ENCODE results near the gene DIAPH2.

The DIAPH2 gene

DNA sequence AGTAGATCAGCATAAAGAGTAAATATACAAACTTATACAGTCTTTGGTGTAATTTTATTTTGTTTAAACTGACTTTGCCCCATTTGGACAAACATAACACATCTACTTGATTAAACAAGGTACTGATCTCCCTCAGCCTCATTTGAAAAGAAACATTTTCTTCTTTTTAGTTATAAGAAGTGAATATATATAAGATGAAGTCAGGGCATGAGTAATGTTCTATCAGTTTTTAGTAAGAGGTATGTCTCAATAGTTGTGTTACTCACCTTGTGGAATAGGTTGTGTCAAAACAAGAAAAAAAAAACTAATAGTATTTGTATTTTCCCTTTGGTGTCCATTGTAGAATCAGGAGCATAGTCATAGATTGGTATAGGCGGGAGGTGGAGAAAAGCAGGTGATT is 526.4 kb downstream of the DIAPH2 start:
- no peak for DNase-seq

DNA sequence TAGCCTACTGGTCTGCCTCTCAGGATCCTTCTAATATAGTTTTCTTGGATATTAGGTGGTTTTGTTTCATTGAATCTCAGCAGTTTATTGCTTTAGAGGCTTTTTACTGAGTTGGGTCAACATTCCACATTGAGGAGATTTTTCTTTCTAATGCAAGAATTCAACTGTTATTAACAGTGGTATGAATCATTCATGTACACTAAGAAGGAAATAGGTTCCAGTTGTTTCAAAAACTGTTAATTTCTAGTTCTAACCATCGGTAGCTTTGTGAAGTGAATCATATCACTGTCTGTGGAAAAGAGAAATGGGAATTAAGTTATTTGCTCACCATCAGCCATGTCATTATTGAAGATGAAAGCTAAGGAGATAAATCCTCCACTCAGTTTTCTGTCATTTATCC is 530.5 kb downstream of the DIAPH2 start:
- DNase-seq, result no peak

DNA sequence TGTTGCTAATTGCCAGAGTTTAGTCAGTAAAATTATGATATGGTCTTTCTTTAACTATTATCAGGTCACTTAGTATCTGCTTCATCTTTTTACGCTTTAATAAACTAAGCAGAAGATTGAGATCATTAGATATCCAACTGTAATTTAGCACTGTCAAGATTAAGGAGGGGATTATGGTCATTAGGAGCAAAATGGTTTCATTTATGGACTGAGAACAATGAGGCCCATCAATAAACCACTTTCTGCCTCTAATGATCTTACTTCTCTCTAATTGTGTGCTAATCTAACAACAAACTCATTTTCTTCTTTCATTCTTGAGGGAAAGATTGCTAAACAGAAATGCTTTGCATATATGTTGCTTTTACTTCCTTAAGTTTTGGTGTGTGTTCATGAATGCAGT is 539.5 kb downstream of the DIAPH2 start:
- DNase-seq, result no peak

DNA sequence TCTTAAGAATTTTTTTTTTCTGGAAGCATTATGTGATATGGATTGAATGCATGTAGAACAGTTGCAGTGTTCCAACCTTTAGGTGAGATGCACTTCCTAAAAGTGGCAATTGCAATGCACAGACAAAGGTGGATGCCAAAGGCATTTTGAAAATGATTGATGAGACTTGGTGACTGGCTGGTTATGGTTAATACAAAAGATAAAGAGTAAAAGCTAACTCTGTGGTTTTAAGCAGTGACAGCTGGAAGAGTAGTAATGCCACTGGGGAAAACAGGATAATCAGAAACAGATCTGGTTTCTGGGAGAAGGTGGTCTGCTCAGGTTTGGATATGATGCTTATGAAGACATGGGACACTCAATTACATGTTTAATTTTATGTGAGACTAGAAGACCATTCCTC is 544.7 kb downstream of the DIAPH2 start:
- DNase-seq, result no peak

DNA sequence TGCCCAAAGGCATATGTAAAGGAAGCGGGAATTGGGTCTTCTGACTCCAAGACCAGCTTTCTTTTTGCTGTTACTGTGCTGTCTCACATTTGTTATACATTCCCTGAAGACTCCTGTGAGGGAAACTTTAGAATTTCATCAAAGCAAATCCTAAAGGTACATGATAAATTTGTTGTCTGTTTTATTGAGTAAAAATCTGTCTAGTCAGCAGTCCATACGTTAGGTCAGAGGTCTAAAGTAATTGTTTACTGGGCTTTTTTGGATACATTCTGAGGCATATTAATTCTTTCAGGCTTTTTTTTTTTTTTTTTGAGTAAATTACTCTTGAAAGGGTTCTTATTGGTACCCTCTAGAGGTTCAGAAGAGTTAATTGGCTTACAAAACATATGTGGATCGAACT is 546.3 kb downstream of the DIAPH2 start:
- DNase-seq, result no peak

DNA sequence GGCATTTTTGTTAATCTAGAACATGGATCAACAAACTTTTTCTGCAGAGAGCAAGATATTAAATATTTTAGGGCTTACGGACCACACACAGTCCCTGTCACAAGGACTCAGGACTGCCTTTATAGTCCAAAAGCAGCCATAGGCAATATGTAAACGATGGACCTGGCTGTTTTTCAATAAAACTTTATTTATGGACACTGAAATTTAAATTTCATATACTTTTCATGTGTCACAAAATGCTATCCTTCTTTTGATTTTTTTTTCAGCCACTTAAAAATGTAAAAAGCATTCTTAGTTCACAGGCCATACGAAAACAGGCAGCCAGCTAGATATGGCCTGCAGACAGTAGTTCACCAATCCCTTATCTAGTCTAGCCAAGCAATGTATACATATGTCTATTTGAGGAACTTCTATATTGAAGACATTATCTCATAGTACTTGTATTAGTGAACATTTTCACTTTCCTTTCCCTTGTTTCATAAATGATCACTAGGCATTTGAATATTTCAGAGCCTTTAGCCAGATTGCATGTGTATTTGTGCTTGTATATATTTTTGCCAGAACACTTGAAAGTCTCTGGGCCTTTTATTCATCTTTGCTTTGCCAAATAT is 549.9 kb downstream of the DIAPH2 start:
- DNase-seq, result no peak

DNA sequence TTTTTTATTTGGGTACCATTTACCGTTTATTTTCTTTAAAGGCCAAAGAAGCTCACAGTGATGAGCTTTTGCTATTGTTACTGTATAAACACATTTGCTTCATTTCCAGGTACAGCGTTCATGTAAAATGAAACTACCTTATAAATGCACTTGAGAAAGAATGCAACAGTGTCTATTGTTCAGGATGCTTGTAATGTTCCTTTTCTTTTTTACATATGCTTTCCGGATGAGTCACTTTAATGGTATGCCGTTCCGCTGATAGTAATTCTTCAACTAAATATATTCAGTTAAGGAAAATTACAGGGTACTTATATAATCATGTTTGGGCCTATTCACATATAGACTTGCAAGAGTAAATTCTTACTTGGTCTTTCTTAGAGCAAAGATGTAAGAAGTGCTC is 554.0 kb downstream of the DIAPH2 start:
- no peak for DNase-seq

DNA sequence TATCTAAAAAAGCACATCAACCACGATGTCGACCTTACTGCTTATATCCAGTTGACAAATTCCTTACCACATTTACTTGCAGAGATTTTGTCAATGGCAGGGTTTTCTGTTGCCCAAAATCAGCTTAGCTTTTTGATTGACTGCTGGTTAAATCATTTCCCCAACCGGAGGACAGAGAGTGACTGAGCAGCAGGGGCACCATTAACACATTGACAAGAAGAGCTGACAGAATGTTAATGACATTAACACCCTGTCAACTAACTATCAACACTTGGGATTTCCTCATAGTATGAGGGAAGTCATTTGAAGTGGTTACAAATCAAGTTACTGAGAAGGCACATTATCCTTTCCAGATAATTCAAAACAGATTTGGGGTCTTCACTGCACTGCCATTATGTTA is 567.5 kb downstream of the DIAPH2 start:
- no peak for DNase-seq

GRCh38 chrX:97260679-97261078 is 576.0 kb downstream of the DIAPH2 start:
- DNase-seq, result no peak

DNA sequence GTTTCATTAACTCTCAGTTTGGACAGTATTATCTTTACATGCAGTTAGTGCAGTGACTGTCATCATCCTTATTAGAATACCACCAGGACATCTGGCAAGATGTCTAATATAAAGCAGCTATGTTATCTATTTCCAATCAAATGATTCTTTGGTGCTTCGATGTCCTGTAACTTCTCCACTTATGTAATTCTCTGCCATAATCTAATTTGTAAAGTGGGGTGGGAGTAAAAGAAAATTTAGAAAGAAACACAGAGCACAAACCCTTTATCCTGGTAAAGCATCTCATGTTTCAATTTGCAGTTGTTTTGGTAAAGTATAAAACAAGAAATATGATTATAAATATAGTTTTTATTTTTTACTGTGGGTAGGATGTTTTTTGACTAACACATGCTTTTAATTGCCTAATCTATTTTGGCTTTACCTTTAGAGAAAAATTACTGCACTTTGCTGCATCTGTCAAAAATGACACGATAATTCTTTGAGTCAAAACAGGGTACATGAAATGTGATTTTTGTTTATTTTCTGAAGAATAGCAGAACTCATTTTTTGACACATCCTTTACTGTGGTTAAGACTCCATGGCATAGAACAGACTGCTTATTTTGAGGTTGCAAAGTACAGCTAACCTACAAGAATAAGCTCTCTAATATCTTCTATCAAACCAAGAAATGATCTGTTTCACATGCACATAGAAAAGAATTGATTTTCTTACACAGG is 581.9 kb downstream of the DIAPH2 start:
- no peak for DNase-seq

DNA sequence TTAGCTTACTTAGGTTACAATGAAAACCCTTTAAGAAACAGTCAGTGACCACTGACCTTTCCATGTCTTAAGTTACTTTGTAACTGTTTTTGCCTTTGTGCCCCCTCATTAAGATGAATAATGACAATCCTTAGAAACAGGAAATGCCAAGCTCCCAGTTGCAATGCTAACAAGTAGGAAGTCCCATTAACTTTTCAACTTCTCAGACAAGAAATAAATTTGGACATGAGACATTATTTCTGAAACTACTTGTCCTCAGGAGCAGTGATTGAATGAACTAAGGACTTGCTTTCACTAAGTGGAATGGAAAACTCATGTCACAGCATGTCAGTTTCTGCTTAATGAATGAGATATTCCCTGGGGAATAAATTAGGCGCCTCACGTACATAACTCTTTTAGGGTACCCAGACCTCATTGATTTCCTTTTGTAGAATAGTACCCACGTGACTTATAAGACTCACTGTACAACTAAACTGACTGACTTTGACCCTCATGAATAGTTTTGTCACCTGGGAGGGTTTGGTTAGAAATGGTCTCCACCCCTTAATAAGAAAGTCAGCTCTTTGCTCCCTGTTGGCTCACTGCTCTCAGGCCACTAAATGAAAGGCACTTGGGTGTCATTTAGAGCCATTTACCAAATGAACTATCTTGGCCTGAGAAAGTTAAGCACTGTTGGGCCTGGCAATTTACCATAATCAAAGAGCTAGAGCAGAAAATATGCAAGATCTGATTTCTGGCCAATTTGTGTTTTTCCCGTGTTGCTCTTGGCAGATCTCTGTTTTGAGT is 582.9 kb downstream of the DIAPH2 start:
- no peak for DNase-seq

DNA sequence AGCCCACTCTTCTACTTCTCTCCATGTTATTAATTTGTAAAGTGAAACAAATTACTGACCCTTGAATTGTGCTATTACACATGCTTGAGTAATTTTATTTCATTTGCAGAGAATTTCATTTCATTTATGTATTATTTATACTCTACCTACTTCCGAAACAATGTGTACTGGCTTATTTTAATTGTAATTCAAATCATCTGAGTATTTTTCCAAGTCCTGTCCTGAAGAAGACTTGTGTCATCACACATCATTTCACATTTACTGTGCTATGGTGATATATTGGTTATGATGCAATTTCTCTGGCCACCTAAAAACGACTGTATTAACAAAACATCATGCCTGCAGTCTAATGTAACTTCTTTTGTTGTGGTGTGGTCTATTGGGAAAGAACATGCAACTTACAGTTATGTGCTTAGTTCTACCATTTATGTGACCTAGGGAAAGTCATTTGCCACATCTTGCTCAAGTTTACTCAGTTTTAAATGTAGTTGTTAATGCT is 583.6 kb downstream of the DIAPH2 start:
- DNase-seq, result no peak

GRCh38 chrX:97284531-97284930 is 599.9 kb downstream of the DIAPH2 start:
- no peak for DNase-seq

GRCh38 chrX:97290199-97290598 is 605.6 kb downstream of the DIAPH2 start:
- DNase-seq, result no peak

DNA sequence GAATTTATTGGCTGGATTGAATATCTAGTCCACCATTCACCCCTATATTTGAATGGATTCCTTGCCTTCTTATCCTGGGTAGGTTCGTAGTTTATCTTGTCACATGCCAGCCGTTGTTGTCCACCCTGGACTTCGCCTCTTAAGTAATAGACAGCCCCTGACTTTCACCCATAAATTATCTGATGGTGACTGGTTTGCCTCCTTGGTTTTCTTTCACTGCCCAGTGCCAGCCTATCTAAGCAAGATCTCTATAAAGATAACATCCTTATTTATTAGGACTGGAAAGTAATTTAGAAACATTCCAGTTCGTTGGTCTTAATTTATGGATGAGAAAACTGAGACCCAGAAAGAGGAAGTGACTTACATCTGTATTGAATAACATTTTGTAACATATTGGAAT is 609.4 kb downstream of the DIAPH2 start:
- no peak for DNase-seq

DNA sequence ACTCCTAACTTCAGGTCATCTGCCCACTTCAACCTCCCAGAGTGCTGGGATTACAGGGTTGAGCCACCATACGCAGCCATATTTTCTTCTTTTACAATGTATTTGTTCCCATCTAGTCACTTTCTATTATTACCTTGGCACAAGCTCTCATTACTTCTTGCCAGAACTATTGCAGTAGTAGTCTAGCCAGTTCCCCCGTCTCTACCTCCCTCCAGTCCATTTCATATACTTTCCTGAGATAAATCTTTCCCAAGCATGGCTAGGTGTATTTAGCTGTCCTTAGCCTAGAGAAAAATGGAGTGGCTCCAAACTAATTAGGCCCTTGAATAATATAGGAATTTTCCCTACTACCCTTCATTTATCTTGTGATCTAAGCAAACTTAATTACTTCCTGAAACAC is 611.3 kb downstream of the DIAPH2 start:
- no peak for DNase-seq

- no peak for DNase-seq
These were observed 622.3 kb downstream of the DIAPH2 start for GRCh38 chrX:97306771-97307470.

DNA sequence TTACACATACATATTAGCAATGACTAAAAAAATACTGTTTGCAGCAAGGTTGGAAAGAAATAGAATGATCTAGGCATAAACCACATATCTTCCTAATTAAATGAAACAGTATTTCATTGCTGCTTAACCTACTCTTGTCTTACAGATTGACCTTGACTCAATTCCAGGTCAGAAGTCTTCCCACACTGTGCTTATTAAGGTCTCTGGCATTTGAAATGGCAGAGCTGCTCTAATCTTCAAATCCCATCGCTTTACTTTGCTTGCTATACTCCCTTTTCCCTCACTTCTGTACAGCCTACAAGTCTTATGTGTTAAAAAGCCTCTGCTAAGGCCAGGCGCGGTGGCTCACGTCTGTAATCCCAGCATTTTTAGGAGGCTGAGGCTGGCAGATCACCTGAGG is 623.5 kb downstream of the DIAPH2 start:
- no peak for DNase-seq

DNA sequence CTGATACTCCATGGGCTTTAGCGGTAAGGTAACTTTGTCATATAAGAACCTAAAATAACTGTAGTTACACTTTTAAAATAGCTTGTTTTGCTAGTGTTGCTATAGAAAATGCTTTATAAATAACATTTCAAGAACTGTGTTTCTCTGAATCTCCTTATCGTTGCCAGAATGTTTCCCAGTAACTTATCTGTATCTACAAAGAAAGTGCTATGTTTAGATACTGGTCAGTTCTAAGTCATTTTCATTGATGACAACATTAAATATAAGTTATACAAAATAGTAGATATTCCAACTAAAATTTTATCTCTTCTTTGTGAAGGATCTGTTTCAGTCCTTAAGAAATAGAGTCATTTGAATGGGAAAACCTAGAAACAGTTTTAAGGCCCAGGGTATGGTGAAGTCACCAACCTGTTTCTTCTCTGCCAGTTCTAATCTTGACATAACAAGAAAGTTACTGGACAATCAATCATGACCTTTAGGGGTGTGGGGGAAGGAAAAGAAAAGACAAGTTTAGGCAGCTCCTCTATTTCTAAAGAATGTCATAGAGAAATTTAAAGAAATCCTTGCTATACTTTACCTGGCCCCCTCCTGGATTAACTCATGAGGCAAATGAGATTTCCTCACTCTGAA is 625.0 kb downstream of the DIAPH2 start:
- DNase-seq, result no peak

- DNase-seq, result no peak
These were observed 625.7 kb downstream of the DIAPH2 start for GRCh38 chrX:97310373-97310772.

- DNase-seq, result no peak
These were observed 626.6 kb downstream of the DIAPH2 start for GRCh38 chrX:97311066-97311778.

GRCh38 chrX:97314345-97314744 is 629.7 kb downstream of the DIAPH2 start:
- no peak for DNase-seq
